NOMO-1 (cell line): ENCODE results near the gene CCND2.
"Not testable (repeated sequence)": the region's sequence is repeated elsewhere in the genome, so short reads cannot be mapped to it uniquely, and the experiment has no call there.

ENCODE experiments used
- DNase-seq, 2 experiments: peaks; one replicate each; lab custom pipeline; 2025; ENCODE audit not compliant: unreplicated experiment in 2 of 2; lab: John Stamatoyannopoulos, UW

CCND2 gene

DNA sequence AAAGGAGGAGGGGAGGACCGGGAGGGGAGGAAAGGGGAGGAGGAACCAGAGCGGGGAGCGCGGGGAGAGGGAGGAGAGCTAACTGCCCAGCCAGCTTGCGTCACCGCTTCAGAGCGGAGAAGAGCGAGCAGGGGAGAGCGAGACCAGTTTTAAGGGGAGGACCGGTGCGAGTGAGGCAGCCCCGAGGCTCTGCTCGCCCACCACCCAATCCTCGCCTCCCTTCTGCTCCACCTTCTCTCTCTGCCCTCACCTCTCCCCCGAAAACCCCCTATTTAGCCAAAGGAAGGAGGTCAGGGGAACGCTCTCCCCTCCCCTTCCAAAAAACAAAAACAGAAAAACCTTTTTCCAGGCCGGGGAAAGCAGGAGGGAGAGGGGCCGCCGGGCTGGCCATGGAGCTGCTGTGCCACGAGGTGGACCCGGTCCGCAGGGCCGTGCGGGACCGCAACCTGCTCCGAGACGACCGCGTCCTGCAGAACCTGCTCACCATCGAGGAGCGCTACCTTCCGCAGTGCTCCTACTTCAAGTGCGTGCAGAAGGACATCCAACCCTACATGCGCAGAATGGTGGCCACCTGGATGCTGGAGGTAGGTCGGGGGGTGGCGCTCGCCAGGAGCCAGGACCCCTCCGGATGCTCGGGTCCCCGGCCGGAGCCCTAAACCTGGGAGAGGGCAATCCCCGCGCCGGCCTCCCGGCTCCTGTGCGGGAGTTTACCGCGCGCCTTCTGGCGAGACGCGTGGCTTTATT is at the start of gene CCND2:
Gene CCND2, plus strand, starts transcription at position 111 of the 744 bp plus-strand sequence. Its CDS starts 279 bp downstream, at position 390.
- no peak for DNase-seq

DNA sequence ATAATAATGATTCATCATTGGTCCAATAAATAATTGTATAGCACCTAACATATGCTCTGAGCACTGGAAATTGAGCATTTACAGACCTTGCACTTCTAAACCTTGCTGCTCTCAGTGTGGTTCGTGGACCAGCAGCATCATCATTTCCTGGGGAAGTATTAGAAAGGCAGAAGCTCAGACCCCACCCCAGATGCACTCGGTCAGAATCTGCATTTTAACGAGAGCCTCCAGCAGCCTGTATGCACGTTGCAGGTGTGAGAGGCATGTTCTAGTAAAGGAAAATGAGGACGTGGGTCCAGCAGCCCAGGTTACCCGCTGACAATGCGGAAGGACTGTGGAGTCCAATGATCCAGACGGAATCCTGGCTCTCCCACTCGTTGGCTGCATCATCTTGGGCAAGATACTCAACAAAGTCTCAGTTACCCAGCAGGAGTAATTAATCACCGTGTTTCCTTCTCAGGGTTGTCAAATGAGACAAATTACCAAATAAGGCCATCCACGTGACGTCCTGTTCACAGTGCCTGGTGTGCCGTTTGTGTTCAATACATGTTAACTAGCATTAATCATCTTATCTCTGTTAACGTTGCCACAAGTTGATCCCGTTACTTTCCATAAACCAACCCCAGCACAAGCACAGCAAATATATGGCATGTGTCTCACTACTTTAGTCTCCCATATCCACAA is 49.2 kb upstream of the CCND2 start:
- no peak for DNase-seq

- no peak for DNase-seq
Measured at GRCh38 chr12:4225571-4225970, 48.0 kb upstream of the CCND2 start.

GRCh38 chr12:4227046-4227445 is 46.5 kb upstream of the CCND2 start:
- no peak for DNase-seq

DNA sequence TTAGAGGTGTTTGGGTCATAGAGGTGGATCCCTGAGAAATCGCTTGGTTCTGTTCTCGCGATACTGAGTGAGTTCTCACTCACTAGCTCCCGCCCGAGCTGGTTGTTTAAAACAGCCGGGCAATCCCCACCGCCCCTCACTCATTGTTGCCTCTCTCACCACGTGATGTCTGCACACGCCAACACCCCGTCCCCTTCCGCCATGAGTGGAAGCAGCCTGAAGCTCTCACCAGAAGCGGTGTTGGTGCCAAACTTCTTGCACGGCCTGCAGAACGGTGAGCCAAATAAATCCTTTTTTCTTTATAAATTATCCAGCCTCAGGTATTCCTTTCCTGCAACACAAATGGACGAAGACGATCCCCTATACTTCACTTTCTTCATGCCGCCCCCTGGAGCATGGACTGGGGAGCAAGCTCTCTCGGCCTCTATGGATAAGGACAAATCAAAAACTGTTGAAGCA is 45.4 kb upstream of the CCND2 start:
- no peak for DNase-seq

- no peak for DNase-seq
Measured at GRCh38 chr12:4230526-4230925, 43.0 kb upstream of the CCND2 start.

- no peak for DNase-seq
Measured at GRCh38 chr12:4238577-4238976, 35.0 kb upstream of the CCND2 start.

GRCh38 chr12:4239746-4240145 is 33.8 kb upstream of the CCND2 start:
- no peak for DNase-seq

GRCh38 chr12:4240161-4240783 is 33.3 kb upstream of the CCND2 start:
- no peak for DNase-seq

GRCh38 chr12:4240981-4241380 is 32.6 kb upstream of the CCND2 start:
- DNase-seq = no peak

DNA sequence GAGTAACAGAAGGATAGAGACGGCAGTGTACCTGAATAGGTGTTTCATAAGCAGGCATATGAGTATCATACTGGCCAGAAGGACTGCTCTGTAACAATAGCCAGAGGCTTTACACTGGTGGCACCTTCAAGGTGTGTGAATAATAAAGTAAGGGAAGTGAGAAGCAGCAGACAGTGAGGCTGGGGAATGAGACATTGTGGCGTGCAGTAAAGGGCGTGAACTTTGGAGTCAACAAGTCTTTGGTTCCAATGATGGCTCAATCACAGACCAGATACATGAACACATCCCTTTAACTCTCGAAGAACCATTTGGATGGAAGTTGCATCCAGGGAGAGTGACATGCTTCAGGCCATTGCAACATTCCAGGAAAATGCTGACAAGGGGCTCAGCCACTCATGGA is 32.0 kb upstream of the CCND2 start:
- DNase-seq = no peak

DNA sequence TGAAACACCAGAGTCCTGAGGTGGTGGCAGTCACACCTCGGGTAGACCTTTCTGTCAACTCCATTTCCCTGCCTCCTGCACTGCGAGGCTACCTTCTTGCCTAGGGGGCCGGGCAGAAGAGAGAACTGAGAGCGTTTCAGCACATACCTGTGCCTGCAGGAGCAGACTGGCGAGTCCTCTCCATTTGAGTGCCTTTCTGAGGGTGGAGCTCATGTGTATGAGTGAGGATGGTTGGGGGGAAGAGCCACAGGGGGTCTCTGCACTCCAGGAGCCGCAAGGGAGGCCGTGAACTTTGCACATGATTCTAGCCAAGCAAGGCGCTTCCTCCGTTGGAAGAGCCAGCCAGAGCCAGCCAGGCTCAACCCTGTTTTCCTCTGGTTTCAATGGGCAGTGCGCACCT is 31.0 kb upstream of the CCND2 start:
- no peak for DNase-seq

GRCh38 chr12:4243091-4243490 is 30.5 kb upstream of the CCND2 start:
- DNase-seq = no peak

- not testable (repeated sequence) for DNase-seq
Measured at GRCh38 chr12:4243491-4244100, 30.0 kb upstream of the CCND2 start.

- no peak for DNase-seq
Measured at GRCh38 chr12:4244868-4245267, 28.7 kb upstream of the CCND2 start.

DNA sequence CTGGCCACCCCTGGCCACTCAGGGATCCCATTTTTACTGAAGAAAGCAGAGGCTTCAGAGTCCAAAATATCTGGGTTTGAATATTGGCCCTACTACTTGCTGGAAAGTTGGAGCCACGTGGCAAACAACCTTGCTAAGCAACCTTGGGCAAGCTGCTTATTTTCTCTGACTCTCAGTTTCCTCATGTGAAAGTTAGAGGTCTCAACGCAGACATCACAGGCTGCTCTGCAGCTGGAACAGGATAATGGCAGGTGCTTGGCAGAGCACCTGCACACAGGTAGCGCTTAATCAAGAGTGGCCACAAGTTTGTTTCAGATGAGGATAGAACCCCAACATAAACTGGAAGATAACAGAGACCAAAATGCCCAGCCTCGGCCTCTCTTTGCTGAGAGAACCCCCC is 28.1 kb upstream of the CCND2 start:
- no peak for DNase-seq

DNA sequence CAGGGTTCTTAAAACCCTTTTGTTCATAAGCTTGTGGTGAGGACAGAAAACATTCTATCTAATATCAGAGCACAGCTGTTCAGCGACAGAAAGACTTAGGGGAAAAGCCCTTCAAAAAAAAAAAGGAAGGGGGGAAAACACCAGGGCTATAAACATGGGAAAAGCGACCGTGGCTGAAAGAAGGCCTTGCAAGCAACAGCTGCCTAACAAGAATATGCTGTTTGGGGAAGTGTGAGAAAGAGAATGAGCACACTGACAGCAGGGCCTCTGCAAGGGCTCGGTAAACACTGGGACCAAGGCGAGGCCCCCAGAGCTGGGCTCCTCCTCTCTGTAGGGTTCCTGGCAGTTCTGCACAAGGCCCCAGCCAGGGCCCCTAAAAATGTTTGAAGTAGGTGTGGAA is 27.4 kb upstream of the CCND2 start:
- peak in 1 of 2 experiments; percentile 14 for DNase-seq

- DNase-seq = no peak
Measured at GRCh38 chr12:4250691-4251090, 22.9 kb upstream of the CCND2 start.

DNA sequence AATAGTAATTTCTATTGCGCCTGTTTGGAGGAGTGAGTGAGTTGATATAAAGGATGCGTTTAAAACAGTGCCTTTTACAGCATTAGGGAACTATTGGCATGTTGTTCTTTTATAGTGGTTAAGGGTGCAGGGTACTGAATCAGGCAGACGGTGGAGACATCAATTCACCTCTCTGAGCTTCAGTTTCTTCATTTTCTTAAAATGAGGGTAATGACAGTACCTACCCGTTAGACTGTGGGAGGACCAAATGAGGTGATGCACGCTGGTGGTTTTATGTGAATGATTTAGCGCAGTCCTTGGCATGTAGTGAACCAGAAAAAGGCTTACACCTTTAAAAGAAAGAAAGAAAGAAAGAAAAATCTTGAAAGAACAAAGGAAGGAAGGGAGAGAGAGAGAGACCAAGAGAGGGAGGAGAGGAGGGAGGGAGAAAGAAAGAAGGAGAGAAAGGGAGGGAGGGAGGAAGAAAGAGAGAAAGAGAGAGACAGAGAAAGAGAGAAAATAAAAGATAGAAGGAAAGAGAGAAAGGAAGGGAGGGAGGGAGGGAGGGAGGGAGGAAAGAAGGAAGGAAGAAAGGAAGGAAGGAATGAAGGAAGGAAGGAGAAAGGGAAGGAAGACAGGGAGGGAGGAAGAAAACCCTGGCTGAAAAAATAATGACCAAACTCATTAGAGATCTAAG is 22.2 kb upstream of the CCND2 start:
- no peak for DNase-seq

DNA sequence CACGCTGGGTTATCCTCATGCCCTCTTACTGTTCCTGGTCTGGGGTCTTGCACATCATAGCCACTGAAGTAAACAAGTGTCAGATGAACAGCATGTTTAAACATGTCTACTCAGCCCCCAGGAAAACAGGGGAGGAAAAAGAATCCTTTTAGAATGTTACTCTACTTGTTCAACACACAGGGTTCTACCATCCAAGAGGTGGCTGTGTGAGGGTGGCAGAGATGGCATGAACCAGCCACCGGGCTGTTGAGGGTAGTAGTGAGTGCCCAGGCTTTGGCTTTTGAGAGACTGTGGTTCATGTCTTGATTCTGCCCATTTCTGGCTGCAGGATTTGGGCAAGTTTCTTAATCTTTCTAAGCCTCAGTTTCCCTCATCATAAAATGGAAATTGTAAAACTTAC is 21.6 kb upstream of the CCND2 start:
- DNase-seq = no peak

DNA sequence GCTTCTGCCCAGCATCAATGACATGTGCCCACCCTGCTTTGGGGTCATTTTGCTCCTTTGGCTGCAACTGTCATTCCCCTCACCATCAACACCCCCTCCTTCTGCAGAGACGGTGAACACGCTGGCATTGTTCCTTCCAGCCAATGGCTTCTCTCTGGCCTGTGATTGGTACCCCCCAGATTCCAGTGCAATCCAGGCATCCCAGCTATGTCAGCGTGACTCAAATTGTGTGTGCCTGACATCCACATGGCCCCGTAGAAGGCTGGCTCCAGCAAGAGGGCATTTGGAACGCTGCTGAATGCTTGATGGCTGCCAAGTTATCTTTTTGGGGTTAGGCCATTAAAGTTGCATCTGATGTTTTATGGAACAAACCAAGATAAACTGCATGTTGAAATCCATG is 21.0 kb upstream of the CCND2 start:
- no peak for DNase-seq
